Esophagus muscularis mucosa (tissue), 4 donors: ENCODE measurements around the gene OAS1.

Source experiments
- EP300 ChIP-seq: sonication (generic); formaldehyde crosslinking; IDR thresholded peaks from one replicate; pipeline ENCODE4 v1.6.1; 2017; ENCODE audit warnings: antibody characterized with exemption
- POLR2A ChIP-seq: fragments of 450-650 bp; IDR thresholded peaks from one replicate; pipeline ENCODE4 v1.6.1; 2017; ENCODE audit warnings: antibody characterized with exemption, moderate library complexity, mild to moderate bottlenecking, low read depth
- POLR2AphosphoS5 ChIP-seq, 2 donors: sonication (generic); formaldehyde crosslinking; IDR thresholded peaks; one replicate each; pipeline ENCODE4 v1.6.1; 2017; ENCODE audit warnings: antibody characterized with exemption in 2 of 2
- TF ChIP-seq, protein P1 (sequence below), 3 experiments: fragments of 200-600 bp in 2 of 3; fragments of 450-650 bp in 1 of 3; sonication (generic) in 2 of 3; IDR thresholded peaks; one replicate each; pipeline ENCODE4 v1.5.1; 2017 to 2019; ENCODE audit warnings: antibody characterized with exemption in 3 of 3, mild to moderate bottlenecking in 2 of 3, moderate library complexity in 1 of 3

DNA sequence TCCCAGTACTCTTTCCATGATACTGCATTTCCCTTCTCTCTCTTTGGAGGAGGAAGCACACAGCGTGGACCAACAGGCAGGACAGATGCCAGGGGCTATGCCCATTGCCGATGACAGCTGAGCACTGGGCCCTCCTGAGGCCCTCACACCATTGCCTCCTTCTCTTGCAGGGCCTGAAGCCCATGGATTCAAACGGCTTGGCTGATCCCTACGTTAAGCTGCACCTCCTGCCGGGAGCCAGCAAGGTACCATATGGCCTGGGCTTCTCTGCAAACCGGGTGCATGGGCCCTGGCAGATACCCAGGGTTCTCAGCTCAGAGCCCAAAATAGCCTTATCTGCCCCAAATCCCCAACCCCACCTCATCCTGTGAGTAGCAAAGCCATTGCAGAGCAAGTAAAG is 25.2 kb upstream of the OAS1 start:
- TF ChIP-seq POLR2A (no peak), EP300 (no peak), POLR2AphosphoS5 (IDR thresholded peaks at IDR 0.05) (no peak)
- TF ChIP-seq, protein P1, sequence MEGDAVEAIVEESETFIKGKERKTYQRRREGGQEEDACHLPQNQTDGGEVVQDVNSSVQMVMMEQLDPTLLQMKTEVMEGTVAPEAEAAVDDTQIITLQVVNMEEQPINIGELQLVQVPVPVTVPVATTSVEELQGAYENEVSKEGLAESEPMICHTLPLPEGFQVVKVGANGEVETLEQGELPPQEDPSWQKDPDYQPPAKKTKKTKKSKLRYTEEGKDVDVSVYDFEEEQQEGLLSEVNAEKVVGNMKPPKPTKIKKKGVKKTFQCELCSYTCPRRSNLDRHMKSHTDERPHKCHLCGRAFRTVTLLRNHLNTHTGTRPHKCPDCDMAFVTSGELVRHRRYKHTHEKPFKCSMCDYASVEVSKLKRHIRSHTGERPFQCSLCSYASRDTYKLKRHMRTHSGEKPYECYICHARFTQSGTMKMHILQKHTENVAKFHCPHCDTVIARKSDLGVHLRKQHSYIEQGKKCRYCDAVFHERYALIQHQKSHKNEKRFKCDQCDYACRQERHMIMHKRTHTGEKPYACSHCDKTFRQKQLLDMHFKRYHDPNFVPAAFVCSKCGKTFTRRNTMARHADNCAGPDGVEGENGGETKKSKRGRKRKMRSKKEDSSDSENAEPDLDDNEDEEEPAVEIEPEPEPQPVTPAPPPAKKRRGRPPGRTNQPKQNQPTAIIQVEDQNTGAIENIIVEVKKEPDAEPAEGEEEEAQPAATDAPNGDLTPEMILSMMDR (IDR thresholded peaks at IDR 0.05), result no peak
